ENCODE data around the gene NUCB1. TPM values are rescaled to one million over a fixed set of nuclear protein-coding genes. Genes with fewer than 3 reads are reported as not detected.

The NUCB1 gene
- total RNA-seq, 1 experiment from 2014 or later, result 142 TPM

DNA sequence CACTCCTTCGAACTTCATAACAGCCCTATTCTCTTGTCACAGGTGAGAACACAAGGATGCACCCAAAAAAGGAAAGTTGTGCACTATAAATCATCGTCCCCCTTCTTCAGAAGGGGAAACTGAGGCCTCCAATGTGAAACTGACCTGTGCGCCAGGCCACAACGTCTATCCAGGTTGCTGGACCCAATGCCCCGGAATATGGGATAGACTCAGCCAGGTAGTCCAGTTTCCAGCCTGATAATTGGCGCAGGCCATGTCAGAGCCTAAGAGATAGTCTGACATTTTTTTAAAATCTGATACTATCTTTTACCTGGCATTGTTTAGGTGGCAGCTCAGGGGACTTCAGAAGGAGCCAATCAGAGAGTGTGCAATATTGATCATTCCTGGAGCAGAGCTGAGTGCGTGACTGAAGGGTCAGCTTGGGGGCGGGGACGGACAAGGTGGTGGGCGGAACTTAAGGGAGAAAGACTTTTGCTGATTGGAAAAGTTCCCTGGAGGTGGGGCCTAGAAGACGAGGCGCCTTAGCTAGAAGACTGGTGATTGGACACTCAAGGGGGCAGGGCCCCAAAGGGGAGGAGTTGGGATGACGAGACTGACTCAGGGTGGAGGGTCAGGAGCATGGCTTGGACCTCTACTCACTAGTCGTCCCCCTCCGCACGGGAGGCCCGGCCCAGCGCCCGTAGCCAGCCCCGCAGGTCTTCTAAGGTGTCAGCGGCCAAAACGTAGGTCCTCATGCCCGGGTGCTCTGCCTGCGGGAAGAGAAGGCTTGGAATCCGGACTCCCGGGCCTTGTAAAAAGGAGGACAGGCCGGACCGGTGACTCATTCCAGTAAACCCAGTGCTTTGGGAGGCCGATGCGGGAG lies 40.2 kb upstream of the NUCB1 start:
- no peak overlapping the region for H3K27ac Mint-ChIP-seq (ENCODE audit: unreplicated experiment)
- H3K9me3 ChIP-seq, result no peaks in the 10 kb centered on the region
- H3K4me3 Mint-ChIP-seq (ENCODE audit: unreplicated experiment), result no peak overlapping the region
- TF ChIP-seq, protein P1, sequence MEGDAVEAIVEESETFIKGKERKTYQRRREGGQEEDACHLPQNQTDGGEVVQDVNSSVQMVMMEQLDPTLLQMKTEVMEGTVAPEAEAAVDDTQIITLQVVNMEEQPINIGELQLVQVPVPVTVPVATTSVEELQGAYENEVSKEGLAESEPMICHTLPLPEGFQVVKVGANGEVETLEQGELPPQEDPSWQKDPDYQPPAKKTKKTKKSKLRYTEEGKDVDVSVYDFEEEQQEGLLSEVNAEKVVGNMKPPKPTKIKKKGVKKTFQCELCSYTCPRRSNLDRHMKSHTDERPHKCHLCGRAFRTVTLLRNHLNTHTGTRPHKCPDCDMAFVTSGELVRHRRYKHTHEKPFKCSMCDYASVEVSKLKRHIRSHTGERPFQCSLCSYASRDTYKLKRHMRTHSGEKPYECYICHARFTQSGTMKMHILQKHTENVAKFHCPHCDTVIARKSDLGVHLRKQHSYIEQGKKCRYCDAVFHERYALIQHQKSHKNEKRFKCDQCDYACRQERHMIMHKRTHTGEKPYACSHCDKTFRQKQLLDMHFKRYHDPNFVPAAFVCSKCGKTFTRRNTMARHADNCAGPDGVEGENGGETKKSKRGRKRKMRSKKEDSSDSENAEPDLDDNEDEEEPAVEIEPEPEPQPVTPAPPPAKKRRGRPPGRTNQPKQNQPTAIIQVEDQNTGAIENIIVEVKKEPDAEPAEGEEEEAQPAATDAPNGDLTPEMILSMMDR (IDR thresholded peaks at IDR 0.05; ENCODE audit: insufficient read depth in 1 of 2, low read depth in 1 of 2, low read length in 1 of 2, severe bottlenecking in 1 of 2, unreplicated experiment in 1 of 2), result no peak
- ChIA-PET CTCF (no interaction called here), POLR2A (interaction anchor here (1.2 kb wide), 1 partner anchor 12 kb away, joined by 3 read pairs; no protein-coding TSS in a partner anchor)
- H3K27me3 Mint-ChIP-seq (ENCODE audit: insufficient read depth, unreplicated experiment), result no peaks in the 10 kb centered on the region
- H3K4me1 ChIP-seq, result no peaks in the 10 kb centered on the region
- no peaks in the 10 kb centered on the region for H3K9me3 Mint-ChIP-seq (ENCODE audit: unreplicated experiment)
- peak; percentile 41 to 73 for DNase-seq
- no peaks in the 10 kb centered on the region for H3K4me1 Mint-ChIP-seq (ENCODE audit: low read depth, unreplicated experiment)
- no peak overlapping the region for H3K4me3 ChIP-seq (ENCODE audit: low read depth, low read length)
- H3K36me3 Mint-ChIP-seq (ENCODE audit: insufficient read depth, unreplicated experiment), result no peaks in the 10 kb centered on the region
- BruUV-seq (replicated peaks), result no TSS peak
- H3K27me3 ChIP-seq (replicated peaks; ENCODE audit: control insufficient read depth, insufficient read depth, low read length), result no peaks in the 10 kb centered on the region
- peaks cover 3% of the 10 kb centered on the region for H3K36me3 ChIP-seq (ENCODE audit: control insufficient read depth, insufficient read depth, low read length)
- intact Hi-C loops (cut with micrococcal nuclease; ENCODE audit: unreplicated experiment), result no loop called here

DNA sequence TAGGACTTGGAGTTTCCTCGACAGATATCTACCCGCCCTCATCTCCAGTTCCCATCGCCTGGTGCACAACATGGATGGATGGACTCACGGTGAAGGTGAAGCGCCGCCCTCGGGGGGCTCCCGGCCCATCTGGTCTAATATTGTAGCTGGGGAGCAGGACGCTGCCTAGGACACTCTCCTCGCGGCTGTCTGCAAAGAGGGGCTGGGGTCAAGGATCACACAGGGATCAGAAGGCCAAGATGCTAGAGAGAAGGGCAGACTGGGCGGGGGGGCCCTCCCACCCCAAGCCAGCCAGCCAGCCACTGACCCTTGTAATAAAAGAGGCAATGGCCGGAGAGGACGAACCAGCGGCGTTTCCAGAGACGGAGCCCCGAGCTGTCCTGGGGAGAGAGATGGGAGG lies 38.8 kb upstream of the NUCB1 start:
- Histone ChIP-seq H3K27me3 (replicated peaks; ENCODE audit: control insufficient read depth, insufficient read depth, low read length) (no peaks in the 10 kb centered on the region), H3K9me3 (no peaks in the 10 kb centered on the region), H3K36me3 (ENCODE audit: control insufficient read depth, insufficient read depth, low read length) (peaks cover 3% of the 10 kb centered on the region), H3K4me1 (0 out of 2 replicates have a peak, but pooled peaks cover 2% of the 10 kb centered on the region), H3K4me3 (ENCODE audit: low read depth, low read length) (no peak overlapping the region)
- ChIA-PET POLR2A (no interaction called here), CTCF (no interaction called here)
- TF ChIP-seq, protein P1 (IDR thresholded peaks at IDR 0.05; ENCODE audit: insufficient read depth in 1 of 2, low read depth in 1 of 2, low read length in 1 of 2, severe bottlenecking in 1 of 2, unreplicated experiment in 1 of 2), result no peak
- H3K4me1 Mint-ChIP-seq (ENCODE audit: low read depth, unreplicated experiment), result no peaks in the 10 kb centered on the region
- BruUV-seq (replicated peaks), result no TSS peak
- no peaks in the 10 kb centered on the region for H3K27me3 Mint-ChIP-seq (ENCODE audit: insufficient read depth, unreplicated experiment)
- H3K27ac Mint-ChIP-seq (ENCODE audit: unreplicated experiment), result no peak overlapping the region
- no peak for DNase-seq
- no peaks in the 10 kb centered on the region for H3K9me3 Mint-ChIP-seq (ENCODE audit: unreplicated experiment)
- no peak overlapping the region for H3K4me3 Mint-ChIP-seq (ENCODE audit: unreplicated experiment)
- intact Hi-C loops (cut with micrococcal nuclease; ENCODE audit: unreplicated experiment), result no loop called here
- no peaks in the 10 kb centered on the region for H3K36me3 Mint-ChIP-seq (ENCODE audit: insufficient read depth, unreplicated experiment)

DNA sequence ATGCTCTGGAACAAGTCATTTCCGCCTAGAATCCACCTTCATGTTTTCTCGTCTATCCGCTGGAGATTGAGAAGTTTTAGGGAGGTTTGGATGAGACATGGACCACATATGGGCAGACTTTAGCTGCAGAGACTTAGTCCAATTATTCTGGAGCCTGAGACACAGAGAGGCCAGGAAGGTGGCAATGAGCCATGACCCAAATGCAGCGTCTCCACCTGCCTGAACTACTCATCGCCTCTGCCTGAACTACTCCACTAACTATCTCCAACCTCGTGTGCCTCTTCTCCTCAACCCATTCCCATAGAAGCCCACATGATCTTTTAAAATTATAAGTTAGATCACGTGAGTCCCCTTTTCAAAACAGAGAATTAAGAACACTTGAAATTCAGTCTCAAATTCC lies 37.3 kb upstream of the NUCB1 start:
- Mint-ChIP-seq H3K4me1 (ENCODE audit: low read depth, unreplicated experiment) (peaks cover 13% of the 10 kb centered on the region), H3K9me3 (ENCODE audit: unreplicated experiment) (no peaks in the 10 kb centered on the region), H3K36me3 (ENCODE audit: insufficient read depth, unreplicated experiment) (no peaks in the 10 kb centered on the region), H3K27ac (ENCODE audit: unreplicated experiment) (no peak overlapping the region), H3K27me3 (ENCODE audit: insufficient read depth, unreplicated experiment) (no peaks in the 10 kb centered on the region), H3K4me3 (ENCODE audit: unreplicated experiment) (no peak overlapping the region)
- no TSS peak for BruUV-seq (replicated peaks)
- no peaks in the 10 kb centered on the region for H3K27me3 ChIP-seq (replicated peaks; ENCODE audit: control insufficient read depth, insufficient read depth, low read length)
- H3K4me1 ChIP-seq, result peaks cover 17% of the 10 kb centered on the region
- ChIA-PET POLR2A (no interaction called here), CTCF (no interaction called here)
- intact Hi-C loops (cut with micrococcal nuclease; ENCODE audit: unreplicated experiment), result no loop called here
- DNase-seq, result no peak
- H3K4me3 ChIP-seq (ENCODE audit: low read depth, low read length), result no peak overlapping the region
- TF ChIP-seq, protein P1 (IDR thresholded peaks at IDR 0.05; ENCODE audit: insufficient read depth in 1 of 2, low read depth in 1 of 2, low read length in 1 of 2, severe bottlenecking in 1 of 2, unreplicated experiment in 1 of 2), result no peak
- H3K36me3 ChIP-seq (ENCODE audit: control insufficient read depth, insufficient read depth, low read length), result peaks cover 2% of the 10 kb centered on the region
- H3K9me3 ChIP-seq, result no peaks in the 10 kb centered on the region
